NCI-H524 (cell line): ENCODE results near the gene LHPP.
A peak's percentile ranks its signal among the peaks of the same experiment; 100 is the strongest.

Experiments
- DNase-seq, 2 experiments: peaks; one replicate each; lab custom pipeline; 2025; lab: John Stamatoyannopoulos, UW

Gene LHPP

DNA sequence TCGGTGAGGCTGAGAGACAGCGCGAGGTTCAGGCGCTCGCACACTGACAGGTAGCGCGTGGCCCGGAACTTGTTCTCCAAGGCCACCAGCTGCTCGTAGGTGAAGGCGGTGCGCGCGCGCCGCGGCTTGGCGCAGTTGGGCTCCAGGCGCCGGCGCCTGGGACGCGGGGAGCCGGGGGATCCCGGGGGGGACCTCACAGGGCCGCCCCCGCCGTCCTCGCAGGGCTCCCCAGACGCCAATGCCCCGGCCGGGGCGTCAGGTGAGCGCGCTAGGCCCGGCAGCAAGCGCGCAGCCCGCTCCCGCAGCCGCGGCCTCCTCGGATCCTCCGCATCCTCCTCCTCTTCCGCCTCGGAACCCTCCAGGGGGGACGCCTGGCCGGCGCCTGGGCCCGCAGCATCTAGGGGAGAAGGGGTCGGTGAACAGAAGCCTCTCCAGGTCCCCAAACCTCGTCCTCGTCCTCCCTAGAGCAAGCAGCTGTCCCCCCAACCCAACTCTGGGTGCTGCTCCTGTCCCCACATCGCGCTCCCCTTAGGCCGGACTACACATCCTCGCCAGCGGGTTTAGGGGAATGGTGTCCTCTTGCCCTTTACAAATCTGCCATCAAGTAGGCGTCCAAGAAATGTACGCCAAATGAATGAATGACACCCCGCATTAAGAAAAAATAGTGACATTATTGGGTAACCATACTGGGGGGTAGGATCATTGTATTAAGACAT lies 13.7 kb upstream of the LHPP start:
- no peak for DNase-seq

DNA sequence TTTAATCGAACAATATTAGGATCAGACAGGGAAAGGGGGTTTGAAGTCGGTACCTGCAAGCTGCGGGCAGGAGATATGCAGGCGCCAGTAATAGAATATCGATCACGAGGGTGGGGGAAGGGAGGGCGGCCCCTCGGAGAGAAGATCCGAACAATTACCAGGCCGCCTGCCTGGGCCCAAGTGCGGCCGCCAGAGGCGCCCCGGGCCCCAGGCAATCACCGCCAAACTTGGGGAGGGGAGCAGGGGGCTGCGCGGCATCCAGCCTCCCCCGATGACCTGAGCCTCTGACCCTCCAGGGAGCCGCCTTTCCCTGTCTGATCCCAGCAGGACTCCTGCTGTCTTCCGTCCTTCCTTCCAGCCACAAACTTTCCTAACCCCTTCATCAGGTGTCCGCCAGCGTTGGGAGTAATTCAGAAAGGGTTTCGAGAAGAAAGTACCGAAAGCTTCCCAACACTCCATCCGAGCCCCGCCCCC lies 12.9 kb upstream of the LHPP start:
- no peak for DNase-seq

DNA sequence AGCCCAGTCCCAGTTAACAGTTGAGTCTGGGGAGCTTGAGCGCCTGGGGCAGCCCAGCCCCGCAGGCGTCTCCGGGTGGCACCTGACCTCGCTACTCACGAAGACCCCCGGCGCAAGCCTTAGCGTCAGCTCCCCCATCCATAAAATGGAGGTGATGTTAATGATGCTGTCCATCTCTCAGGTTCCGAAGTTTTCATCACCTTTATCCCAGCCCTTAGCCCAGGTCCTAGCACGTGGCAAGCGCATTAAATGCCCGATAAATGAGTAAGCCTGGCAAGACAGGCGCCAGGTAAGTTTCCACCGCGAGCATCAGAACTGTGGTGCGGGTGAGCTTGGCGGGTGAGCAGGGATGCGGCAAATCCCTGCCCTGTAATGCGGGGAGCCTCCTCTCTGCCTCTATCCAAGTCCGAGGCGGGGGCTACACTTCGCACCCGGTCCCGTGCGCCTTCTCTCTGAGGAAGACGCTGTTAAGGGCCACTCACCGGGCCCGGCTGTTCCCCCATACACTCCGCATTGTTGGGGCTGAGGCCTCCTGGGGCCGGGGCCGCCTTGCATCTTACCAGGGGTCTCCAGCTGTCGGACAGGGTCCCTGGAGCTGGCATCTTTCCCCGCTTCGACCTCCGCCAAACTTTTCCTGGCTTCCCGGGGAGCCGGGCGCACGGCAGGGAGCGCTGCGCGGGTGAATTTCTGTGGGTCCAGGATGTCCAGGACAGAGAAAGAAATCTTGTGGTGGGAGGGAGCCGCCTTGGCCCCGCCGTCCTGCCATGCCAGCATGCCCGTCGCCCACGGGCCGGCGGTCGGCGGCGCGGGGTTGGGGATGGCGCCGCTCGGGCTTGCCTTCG lies 12.2 kb upstream of the LHPP start:
- DNase-seq, result no peak

DNA sequence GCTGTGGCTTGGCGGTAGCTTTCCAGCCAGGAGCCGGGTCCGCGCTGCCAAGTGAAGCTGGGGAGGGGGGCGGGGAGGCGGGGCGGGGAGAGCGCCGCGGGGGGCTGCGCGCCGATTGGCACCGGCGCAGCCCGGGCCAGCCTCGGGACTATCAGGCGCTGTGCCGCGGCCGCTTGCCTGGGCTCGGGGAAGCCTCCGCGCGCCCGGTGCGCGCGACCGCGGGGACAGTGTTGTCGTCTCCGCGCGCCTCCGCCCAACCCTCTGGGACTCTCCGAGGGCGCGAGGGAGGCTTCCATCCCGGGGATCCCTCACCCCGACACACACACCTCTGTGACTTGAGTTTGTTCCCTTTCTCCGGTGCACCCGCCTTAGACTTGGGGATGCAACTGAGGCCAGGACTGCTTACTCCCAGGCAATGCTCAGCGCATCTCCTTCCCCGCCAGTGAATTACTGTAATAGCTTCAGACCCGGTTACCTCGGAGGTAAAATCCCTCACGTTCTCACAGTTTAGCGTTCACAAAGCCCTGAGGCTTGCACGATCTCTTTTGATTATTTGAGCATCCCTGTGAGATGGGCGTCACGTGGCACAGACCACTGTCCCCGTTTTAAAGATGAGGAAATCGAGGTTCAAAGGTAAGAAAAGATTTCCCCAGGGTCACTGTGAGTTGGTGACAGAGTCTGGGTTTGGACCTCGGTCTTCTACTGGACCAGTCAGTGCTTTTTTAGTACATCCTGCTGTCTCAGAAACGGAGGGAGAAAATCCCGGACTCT lies 11.4 kb upstream of the LHPP start, which contains the start of gene NKX1-2:
Gene NKX1-2 (minus strand): TSS at position 24 of the 771 bp plus-strand sequence. CDS start 92 bp downstream, outside the sequence.
- peak in 1 of 2 experiments; percentile 18 for DNase-seq

DNA sequence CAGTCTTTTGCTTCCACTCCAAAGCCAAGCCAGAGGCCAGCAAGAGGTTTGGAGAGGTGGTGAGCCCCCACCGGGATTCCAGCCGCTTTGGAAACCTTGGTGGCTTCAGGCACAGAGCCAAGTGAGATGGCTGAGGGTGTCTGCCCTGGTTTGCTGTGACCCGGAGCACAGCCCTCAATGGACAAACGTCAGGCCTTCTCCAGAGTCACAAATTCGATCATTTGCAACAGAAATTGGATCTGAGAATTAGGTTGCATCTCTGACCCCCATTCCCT lies 10.9 kb upstream of the LHPP start:
- no peak for DNase-seq

DNA sequence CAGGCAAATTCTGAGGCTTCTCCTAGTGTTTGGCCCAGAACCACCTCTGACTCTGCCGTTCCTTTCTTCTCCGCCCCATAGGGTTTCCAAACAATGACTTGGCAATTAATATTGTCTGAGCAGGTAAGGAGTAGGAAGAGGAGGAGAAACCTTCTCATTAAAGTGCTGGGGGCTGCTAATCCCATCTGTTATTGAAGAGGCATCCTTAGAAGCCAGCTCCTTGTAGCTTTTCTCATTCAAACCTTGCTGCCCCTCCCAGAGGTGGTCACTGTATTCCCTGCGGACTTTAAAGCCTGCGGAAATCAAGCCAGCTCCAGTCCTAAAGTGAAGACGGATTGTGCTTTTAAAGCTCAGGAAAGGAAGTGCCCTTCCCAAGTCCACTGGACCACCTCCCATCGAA lies 10.3 kb upstream of the LHPP start:
- no peak for DNase-seq

DNA sequence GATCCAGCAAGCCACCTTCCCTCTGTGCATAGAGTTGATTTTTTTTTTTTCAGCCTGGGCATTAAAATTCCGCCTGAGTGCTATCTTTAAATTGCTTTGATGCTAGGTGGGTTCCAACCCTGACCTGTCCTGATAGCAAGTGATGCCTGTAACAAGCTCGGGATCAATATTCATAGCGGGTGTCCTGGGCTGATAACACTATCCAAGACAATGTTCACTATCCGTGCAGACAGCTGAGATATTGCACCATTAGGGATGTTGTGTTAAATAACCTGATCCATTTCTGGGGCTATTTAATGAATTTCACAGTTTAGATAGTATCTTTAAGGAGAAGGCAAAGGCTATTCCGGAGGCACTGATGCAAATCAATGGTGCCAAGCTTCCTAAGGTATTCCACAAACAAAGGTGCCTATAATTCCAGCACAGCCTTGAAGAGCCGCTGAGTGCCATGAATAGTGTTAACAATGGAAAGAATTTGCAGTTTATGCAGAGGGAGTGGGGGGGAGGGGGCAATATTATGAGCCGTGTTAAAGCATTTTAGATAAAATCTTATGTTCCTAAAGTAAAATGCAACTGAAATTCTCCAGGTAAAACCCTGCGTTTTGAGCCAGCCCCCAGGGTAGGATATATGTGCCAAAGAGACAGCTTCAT lies 7.5 kb upstream of the LHPP start:
- DNase-seq, result no peak

DNA sequence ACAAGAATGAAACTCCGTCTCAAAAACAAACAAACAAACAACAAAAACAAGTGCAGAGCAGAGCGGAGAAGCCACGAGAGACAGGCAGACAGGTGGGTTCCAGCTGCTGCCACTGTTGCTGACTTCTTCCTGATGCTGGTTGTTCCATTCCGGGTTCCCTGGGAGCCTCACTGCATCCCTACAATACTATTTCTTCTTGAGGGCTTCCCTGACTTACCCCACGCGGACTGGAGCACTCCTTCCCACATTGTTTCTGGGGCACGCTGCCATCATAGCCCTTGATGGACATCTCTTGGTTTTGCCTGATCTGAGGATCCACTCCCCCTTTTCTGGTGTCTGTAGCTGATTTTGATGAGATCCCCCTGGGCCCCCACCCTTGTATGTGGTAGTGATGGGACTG lies 6.2 kb upstream of the LHPP start:
- DNase-seq, result no peak

DNA sequence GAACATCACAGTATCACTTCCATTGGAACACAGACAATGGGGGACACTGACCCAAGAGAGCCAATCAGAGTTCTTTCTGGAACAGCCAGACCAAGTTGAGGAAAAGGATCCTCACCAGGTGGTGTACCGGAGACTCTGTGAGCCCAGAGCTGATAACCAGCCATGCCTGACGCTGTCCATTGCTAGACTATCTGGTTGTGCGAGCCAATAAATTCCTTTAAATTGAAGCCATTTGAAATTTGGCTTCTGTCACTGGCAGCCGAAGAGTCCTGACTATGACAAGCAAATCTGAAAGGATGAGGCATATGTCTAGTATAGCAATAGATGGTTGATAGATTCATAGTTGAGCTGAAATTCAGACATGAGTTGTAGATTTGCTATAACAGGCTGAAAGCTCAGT lies 3.1 kb upstream of the LHPP start:
- DNase-seq, result no peak

DNA sequence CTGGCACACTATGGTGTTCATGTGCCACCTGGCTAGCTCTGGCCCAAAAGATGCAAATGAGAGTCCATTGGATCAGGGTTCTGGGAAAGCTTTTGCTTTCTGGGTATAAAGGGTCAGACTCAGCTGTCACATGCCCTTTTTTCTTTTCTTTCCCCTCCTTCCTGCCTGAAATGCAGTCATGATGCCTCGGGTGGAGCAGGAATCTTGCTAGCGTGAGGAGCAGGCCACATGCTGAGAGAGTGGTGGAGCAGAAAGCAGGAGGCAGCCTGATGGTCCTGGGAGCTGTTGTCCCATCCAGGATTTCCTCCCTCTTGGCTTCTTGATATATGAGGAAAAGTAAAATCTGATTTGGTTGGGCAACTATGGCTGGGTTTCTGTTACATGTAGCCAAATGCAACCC lies 2.7 kb upstream of the LHPP start:
- no peak for DNase-seq

DNA sequence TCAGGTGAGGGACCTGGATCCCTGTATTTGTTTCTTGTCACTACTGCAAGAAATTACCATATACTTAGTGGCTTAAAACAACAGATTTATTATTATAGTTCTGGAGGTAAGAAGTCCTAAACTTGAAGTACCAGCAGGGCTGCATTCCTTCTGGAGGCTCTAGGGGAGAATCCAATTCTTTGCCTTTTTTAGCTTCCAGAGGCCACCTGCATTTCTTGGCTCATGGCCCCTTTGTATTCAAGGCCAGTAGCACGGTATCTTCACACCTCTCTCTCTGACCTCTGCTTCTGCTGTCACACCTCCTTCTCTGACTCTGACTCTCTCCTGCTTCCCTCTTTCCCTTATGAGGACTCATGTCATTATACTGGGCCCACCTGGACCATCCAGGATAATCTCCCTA lies 2.2 kb upstream of the LHPP start:
- DNase-seq, result no peak

DNA sequence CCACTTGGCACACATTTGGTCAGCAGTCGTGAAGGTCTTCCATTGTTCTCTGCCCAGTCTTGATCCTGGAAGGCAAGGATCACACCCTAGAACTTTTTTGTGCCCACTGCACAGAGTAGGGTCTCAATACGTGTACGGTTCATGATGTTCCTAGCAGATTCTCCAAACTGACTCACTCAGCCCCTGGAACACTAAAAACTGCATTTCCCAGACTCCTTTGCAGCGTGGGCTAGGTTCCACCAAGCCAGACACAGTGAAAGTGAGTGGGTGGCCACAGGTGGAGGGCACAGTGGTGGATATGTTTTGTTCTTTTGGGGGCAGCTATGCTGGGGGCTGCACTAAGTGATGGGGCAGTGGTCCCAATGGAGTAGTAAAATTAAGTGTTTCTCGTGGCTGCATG lies 1.5 kb upstream of the LHPP start:
- DNase-seq, result no peak

DNA sequence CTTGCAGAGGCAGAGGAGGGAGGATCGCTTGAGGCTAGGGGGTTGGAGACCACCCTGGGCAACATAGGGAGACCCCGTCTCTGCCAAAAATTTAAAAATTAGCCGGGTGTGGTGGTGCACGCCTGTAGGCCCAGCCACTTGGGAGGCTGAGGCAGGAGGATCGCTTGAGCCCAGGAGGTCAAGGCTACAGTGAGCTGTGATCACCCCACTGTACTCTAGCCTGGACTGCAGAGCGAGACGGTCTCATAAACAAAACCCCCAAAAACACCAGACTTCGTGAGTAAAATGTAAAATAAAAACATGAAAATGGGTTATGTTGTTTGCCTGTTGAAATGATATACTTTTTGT lies 699 bp downstream of the LHPP start:
- DNase-seq, result no peak

DNA sequence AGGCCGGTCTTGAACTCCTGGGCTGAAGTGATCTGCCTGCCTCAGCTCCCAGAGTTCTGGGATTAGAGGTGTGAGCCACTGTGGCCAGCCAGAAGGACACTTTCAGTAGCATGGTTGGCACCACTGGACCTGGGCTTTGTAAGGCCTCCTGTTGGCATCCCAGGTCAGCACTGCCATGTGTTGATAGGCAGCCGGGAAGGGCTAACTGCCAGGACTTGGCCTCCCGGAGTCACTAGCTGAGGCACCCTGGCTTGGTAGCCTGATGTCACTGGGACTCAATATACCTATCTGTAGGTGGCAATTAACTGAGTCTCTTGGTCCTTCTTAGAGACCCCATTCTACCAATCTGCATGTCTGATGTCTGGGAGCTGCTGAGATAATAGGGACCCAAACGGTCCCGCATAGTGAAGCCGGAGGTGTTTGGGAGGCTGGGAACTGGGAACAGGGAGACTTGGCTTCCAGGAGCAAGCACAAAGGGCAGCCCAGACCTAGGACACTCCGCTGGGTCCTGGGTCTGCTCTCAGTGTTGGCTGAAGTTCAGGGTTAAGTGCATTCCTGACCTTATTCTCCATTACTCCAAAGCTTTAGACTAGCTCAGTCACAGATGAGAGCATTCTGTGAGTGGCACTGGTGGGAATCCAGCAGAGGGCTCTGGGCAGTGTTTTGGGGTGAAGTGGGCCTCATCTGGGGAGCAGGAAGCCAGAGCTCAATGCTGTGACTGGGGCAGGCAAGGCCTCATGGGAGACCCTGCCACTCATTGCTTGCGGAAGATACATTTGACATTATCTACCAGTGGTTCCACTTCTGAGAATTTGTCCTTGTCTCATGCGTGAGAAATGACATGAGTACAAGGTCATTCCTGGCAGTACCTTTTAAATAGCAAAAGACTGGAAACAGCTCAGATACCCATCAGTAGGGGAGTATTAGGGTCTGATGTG lies 2.7 kb downstream of the LHPP start:
- no peak for DNase-seq

DNA sequence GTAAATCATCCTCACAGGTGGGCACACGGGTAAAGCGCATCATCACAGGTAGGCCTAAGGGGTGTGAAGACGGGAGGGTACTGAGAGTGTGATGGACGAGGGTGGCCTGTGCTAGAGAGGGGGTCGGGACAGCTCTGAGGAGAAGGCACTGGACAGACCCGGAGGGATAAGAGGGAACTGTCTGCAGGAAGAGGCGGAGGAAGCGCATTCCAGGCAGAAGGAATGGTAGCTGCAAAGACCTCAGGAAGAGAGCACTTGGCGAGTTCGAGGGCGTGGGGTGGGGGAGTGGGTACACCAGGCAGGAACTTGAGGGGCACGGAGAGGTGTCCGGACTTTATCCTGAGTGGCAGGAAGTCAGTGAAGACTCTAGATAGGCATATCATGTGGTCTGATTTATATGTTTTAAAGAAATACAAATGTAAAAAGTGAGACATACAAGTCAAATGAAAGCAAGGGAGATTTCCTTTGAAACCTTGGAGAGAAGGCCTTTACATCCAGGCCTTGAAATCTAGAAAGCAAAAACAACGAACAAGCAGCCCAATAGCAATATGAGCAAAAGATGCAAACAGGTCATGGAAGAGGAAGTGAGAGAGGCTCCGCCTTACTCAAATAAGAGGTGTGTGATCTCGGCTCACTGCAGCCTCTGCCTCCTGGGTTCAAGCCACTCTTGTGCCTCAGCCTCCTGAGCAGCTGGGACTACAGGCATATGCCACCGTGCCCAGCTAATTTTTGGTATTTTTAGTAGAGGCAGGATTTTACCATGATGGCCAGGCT lies 3.6 kb downstream of the LHPP start:
- DNase-seq, result no peak

DNA sequence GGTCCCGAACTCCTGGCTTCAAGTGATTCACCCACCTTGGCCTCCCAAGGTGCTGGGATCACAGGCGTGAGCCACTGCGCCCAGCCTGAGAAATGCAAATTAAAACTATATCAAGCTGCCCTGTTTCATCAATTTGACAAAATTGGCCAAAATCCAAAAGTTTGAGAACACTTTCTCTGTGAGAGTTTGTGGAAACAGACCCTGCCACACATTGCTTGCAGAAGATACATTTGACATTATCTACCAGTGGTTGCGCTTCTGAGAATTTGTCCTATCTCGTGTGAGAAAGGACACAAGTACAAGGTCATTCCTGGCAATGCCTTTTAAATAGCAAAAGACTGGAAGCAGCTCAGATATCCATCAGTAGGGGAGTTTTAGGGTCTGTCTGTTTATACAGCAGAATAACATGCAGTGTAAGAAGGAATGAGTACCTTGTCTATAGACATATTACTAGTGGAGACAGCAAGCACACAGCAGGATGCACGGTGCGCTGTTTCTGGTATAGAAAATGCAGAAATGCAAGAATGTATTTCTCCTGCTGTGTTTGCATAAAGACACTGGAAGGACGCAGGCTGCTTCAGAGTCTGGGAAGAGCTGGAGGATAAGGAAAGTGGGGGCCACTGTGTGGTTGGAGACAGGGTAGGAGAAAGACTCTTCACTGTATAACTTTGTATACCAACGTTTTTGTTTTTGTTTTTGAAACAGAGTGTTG lies 4.3 kb downstream of the LHPP start:
- DNase-seq, result no peak

DNA sequence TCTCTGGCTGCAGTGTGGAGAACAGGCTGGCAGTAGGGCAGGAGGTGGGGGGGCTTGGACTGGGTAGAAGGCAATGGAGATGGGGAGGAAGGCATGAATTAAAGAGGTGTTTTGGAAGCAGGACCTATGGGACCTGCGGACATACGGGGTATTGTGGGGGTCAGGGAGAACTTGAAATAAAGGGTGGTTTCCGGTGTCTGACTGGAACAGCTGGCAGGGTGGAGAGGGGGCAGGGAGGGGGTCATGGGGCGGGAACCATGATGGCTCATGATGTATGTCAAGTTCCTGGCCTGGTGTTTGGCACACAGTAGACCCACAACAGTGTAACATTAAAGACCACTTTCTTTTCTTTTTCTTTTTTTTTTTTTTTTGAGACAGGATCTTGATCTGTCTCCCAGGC lies 5.5 kb downstream of the LHPP start:
- peak in 1 of 2 experiments; percentile 18 for DNase-seq

DNA sequence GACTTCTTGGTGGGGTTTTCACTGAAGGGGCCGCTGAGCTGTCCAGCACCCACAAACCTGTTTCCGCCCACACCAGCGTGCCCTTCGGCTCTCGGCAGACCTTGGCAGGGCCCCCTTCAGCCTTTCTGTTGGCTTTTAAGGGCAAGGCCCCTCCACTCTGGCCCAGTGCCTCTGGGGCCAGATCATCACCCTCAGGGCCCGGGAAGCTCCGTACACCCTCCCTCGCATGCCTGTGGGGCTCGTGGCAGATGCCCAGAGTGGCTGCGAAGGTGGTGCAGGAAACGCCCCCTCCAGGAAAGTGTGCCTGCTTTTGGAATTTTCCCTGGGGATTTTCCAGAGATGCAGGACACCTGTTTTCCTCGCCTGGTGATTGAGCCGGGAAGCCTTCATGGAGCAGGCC lies 7.0 kb downstream of the LHPP start:
- DNase-seq, result no peak

DNA sequence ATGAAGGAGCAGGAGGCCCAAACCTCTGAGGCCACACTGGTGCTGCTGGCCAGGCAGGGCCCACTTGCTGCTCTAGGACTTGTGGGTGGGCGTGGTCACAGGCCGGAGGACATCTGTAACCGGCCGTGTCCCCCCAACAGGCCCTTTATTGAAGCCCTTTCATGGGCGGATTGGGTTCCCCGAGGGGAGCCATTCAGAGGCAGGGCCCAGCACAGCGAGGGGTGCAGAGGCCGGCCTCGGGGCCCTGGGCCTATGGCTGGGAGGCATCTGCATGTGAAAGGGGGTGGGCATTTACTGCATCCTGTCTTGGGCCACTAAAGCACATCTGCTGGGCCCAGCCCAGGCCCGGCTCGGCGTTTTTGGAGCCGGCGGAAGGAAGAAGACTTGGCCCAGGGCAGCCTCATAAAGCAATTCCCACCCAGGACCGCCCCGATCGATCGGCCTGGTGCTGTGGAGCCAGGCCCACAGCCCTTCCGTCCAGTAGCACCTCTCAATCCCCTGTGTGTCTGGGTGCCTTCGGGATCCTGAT lies 8.4 kb downstream of the LHPP start:
- no peak for DNase-seq
